Left renal pelvis (tissue), 4 donors: ENCODE data around the gene GPX3. TPM values are rescaled to one million over a fixed set of nuclear protein-coding genes. Genes with fewer than 3 reads are reported as not detected.

Source experiments
- DNase-seq, 4 donors: peaks; one replicate each; pipeline ENCODE4 v3.0.0-alpha.2; 2013; ENCODE audit warnings: low read depth in 4 of 4, low spot score in 3 of 4
- polyA plus RNA-seq, 4 donors: library from polyadenylated mRNA; unstranded; fragments of 120-200 nt; gene quantifications; one replicate each; pipeline ENCODE4 v1.2.1, GENCODE V29; 2013; ENCODE audit not compliant: insufficient read length in 4 of 4

GPX3 gene
- polyA plus RNA-seq, 4 donors = 34.7 to 1,370 (median 954) TPM

DNA sequence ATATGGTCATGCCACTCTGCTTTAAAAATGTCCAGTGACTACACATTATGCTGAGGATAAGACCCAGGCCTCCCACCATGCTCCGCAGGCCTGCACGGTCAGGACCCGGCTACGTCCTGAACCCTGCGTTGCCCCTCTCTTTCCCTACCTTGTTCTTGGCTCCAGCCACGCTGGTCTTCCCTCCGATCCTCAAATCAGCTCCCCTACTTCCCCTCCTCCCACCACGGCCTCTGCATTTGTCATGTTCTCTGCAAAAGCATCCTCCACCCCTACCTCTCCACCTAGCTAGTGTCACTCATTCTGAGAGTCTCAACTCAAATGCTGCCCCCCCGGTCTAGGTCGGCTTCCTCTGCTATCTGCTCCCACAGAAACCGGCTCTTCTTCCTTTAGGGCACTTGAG is 11.2 kb downstream of the GPX3 start:
- DNase-seq = no peak

DNA sequence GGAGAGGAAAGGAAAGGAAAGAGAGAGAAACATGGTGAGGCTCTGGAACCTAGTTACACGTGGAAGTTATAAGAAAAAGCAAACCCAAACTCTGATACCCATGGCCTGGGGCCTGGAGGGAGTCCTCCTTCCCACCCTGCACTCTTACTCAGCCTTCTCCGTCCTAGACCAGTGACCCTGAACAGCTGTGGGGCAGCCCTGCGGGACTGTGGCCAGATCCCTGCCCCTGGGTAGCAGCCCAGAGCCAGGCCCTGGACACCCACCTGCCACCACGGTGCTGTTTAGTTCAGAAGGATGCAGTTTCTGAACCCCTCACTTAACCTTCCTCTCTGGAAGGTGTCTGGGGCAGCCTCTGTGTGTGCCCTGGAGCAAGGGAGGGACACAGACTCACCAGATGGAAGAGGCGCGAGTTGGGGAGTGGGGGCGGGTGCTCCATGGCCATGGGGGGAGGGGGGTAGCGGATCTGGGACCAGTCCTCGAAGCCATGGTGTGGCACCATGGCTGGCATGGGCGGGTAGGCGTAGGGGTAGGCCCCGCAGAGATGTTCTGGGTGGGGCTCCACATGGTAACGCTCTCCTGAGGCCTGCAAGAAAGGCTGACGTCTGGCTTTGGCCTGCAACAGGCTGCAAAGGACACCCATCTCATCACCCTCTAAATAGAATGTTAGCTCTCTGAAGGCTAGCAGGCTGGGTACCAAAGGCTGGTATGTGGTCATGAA is 13.0 kb downstream of the GPX3 start:
- DNase-seq = no peak

DNA sequence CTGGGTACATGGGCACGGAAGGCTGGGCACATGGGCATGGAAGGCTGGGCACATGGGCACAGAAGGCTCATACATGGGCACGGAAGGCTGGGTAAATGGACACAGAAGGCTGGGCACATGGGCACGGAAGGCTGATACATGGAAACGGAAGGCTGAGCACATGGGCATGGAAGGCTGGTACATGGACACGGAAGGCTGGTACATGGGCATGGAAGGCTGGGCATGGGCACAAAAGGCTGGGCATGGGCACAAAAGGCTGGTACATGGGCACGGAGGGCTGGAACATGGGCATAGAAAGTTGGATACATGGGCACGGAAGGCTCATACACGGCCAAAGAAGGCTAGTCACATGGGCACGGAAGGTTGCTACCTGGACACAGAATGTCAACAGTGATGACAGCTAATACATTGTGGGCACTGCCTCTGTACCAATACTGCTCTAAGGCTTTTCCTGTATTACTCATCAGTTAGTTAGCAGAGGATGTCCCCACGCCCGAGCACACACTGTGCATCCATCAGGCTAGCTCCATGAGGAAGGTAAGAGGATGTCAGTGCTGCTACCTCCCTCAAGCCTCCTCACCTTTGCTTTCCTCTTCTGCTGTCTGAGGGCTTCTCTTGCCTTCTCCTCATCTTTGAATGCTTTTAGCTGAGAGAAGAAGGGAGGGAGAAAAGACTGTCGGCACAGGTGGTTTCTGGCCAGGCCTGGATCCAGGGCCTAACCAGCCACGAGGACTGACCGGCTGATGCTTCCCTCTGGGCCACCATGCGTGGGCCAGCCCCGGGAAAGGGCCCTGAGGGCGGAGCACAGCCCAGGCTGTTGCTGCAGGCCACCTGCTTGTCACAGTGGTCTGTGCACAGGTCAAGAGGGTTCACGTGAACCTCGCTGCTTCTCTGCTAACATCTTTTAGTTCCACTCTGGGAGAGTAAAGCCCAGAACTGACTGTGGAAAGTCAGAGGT is 14.3 kb downstream of the GPX3 start:
- DNase-seq = no peak

DNA sequence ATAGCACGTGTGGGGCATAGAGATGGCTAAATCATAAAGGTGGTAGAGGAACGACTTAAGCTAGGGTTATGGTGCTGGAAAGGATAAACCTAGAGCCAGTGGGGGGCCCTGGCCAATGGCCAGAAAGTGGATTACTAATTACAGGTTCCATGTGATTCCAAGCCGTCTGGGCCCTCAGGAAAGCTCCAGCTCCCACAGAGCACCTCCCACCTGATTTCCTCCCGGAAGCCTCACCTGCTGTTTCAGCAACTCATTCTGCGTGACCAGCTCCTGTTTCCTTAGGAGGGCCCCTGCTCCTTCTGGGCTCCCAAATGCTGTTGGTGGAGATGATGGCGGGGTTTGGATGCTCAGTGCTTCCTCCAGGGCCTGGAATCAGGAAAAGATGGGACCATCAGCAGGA is 16.2 kb downstream of the GPX3 start:
- DNase-seq = no peak

DNA sequence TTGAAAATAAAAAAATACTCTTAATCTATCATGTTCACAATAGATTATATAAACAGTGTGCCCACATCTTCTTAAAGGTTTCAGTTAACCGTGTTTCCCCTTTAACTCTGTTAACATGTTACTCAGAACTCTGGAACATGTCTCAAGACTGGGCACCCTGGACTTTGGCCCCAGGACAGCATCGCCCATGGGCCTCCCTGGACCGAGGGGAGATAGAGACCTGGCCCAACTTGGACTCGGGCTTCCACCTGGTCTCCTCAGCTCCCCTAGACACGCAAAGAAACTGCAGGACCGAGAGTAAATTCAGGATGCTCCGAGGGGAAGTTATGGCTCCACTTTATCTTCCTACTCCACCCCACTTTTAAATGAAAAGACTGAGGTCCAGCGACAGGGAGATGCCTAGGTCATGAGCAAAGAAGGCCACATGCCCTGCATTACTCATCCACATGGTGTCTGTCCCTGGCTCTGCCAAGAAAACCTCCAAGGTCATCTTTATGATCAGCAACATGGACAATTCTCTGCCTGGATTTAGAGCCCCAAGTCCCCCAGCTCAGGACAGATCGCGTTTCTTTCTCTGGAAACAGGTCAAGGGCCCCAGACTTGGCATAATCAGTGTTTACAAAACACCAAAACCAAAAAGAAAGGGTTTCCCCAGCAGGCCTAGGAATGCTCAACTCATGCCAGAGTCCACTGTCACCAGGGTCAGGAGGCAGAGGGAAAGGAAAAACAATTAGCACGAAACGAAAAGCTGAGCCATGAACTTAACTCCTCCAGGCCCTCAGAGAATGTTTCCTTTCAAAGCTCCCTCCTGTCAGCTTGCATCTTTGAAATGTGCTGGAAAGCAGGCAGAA is 17.4 kb downstream of the GPX3 start:
- DNase-seq = no peak

DNA sequence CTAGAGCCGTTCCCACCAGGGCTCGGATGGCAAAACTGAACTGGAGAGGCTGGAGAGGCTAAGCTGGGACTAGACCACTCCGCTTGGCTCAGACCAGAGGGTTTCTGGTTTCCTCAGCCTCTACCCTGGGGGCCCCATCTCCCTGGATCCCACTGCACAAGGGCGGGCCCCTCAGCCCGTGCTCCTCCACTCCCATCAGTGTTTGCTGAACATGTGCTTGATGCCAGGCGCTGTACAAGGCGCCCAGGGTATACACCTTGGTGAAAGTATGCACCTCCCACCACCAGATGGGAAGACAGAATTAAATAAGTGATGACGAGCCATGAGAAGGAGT is 18.0 kb downstream of the GPX3 start:
- DNase-seq = no peak

DNA sequence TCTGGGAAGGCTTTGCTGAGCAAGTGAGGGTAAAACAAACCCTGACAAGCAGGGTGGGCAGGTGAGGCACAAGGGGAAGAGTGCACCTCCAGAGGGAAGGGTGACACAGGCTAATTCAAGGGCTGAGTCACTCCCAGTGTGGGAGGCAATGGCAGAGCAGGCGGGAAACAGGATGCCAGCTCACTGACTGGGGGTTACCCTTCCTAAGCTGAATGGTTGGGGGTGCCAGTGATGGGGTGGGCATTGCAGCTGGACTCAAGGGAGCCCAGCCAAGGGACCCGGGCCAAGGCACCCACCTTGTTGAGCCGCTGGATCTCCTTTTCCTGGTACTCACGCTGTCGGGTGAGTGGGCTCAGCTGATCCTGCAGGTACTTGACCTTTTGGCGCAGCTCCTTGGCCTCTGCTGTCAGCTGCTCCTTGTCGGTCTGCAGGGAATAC is 18.4 kb downstream of the GPX3 start:
- DNase-seq = no peak

DNA sequence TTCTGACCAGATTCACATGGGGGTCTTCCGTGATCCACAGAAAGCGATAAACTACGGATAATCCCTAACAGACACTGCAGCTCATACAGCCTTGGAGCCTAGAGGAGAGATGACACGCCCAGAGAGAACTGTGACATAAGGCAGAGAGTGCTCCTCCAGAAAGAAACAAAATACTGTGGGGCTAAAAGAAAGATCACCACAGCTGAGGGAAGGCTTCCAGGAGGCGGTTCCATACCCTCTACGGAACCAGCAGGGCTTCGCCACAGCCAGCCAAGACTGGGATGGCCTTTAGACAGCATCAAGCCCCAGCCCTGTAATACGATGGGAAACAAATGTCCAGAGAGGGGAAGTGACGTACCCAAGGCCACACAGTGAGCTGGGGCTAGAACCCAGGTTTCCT is 19.3 kb downstream of the GPX3 start:
- no peak for DNase-seq

DNA sequence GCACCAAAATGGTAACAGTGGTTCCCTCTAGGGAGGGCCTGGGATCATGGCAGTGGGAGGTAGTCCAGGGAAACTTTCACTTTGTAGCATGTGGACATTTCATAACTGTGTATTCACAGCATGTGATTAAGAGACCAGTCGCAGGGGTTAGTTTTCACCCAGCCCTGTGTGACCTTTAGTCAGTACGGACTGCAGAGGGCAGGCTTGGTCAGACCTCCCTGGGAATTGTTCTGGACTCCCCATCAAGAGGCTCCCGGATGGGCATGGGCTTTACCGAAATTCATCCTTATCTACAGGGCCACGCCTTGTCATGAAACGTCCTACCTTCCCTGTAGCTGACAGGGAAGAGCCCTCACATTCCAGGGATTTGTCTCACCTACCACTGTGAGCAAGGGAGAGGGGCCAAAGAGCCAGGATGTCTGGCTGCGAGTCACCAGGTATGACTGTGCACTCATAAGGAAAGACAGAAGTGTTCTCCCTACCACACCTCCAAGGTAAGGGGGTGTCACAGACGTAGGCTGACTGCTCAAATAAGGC is 19.9 kb downstream of the GPX3 start:
- DNase-seq = no peak

DNA sequence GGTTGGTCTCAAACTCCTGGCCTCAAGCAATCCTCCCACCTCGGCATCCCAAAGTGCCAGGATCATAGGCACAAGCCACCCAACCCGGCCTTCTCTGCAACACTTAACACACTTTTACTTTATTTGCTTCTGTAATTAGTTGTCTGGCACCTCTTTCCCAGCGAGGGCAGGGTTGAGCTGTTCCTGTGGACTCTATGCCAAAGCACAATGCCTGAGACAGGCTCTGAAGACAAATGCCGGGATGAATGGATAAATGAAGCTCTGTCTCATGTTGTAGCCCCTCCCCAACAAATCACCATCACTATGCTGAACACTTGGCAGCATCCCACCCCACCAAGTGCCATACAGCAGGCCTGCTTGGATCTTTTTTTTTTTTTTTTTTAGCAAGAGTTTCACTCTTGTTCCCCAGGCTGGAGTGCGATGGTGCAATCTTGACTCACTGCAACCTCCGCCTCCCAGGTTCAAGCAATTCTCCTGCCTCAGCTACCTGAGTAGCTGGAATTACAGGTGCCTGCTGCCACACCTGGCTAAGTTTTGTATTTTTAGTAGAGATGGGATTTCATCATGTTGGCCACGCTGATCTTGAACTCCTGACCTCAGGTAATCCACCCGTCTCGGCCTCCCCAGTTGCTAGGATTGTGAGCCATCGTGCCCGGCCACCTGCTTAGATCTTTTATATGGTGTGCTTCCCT is 21.3 kb downstream of the GPX3 start:
- DNase-seq = no peak

DNA sequence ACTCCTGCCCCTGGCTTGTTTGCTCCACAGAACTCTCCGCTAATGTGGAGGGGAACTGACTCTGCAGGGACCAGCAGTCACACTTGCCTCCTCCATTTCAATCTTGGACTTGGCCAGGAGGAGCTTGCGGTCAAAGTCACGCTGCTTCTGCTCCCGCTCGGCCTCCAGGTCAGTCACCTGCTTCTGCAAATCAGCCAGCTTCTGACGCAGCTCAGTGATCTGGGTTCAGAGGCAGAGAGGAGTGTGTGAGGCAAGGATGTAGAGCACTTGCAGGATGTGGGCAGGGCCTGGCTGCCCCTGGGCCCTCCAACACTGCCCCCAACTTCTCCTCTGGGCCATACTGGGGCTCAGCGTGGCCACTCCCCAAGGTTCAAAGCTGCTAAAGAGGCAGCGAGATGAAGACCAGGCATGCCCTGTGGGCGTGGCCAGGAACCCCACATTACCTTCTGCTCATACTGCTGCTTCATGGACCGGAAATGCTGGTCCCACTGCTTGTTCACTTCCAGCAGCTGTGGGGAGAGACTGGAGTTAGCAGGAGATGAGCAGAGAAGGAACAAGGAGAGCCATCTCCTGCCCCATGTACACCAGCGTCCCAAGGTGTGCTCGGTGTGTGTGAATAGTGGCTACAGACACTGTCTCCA is 22.2 kb downstream of the GPX3 start:
- no peak for DNase-seq

DNA sequence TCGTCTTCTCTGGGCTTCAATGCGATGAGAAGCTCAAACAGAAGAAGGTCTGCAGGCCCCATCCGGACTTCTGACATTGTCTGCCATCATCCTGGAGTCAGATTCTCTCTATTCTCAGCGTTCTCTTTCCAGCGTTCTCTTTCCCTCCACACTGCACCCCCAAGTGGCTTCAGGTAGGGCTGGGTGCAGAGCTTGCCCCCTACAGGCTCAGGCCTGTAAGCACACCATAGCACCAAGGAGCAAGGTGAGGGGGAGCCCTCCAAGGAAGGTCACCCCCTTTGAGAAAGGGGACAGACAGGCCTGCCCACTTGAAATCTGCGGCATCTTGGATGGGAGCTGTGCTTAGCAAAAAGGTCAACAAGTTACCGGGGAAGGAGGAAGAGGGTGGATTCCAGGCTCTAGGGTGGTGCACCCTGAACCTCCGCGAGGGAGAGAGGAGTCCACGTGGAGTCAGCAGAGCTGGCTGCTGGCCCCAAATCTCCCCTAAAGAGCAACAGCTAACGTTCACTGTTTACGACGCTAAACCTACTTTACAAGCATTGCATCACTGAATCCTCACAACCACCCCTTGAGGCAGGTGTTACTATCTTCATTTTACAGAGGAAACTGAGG is 27.5 kb downstream of the GPX3 start:
- DNase-seq = no peak

DNA sequence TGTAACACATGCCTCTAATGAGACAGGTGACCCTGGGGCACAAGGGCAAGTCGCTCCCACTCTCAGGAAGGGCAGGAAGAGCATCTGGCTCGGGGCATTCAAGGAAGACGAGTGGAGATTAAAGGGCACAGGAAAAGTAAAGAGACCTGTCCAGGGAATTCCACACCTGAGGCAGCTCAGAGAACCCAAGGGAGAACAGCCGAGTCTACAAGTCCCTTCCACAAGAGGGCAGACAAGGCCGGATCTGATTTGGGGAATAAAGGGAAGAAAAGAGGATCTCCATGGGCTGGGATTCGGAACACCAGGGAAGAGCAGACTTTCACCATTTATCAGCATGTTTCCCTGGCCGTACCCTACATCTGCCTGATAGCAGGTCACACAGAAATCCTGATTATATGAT is 28.1 kb downstream of the GPX3 start:
- no peak for DNase-seq

DNA sequence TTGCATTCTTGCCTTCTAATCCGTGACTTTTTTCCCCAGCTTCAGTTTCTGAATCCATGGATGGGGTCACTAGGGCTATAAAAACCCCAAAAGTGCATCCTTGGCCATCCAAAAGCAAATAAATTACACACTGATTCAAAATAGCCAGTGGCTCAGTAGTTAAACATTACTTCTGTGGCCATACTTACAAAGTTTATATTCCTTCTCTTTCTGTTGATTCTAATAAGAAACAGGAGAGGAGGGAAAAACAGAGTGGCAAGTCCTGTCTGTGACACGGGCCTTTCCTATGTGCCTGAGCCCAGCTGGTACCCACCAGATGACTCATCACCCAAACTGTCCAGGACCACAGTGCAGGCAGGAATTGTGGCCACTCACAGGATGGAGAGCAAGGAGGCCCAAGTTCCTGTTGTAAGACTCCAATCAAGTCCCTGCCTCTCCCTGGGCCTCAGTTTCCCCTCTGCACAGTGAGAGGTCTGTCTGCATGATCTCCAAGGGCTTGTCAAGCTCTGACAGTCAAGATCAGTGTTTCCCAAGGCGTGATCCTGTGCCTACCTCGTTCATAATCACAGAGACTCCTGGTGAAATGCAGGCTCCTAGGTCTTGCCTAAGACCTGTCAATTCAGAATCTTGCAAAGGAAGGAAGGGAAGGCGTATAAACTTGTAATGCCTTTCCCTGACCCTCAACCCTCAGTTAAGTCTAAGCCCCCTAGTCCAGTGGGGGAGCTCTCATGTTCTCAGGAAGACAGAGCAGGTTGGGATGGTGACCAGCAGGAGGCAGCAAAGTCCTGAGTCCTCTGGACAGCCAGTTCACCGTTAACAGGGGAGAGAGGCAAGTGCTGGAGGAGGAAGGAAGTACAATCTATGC is 30.9 kb downstream of the GPX3 start:
- peak in 3 of 4 donors; percentile 31 to 47 (median 44) for DNase-seq

DNA sequence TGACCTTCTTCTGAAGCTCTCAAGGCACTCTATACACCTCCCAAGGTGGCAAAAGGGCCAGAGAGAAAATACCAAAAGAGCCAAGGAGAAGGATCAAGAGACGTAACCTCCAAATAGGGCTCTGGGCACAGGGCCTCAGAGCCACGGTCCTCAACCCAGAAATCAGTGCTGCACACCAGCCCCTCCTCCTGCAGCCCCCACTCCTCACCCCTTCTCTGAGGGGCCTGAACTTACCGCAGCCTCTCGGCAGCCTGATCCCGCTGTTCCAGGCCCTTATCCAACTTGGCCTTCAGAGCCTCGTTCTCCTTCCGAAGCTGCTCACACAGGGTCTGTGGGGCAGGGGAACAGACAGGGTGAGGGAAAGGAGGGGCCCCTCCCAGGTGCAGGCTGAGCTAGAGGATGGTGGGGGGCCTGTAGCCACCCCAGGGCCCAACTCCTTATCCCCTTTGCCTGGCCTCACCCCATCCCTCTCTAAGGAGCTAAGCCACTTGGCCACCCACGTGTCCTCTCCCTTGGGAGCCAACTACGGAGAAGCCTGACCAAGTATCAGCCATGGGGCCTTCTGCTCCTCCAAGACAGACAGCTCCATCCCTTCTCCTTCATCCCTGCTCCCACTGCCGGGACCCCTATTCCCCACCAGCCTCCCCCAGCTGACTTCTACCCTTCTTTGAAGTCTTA is 31.7 kb downstream of the GPX3 start:
- DNase-seq = no peak

DNA sequence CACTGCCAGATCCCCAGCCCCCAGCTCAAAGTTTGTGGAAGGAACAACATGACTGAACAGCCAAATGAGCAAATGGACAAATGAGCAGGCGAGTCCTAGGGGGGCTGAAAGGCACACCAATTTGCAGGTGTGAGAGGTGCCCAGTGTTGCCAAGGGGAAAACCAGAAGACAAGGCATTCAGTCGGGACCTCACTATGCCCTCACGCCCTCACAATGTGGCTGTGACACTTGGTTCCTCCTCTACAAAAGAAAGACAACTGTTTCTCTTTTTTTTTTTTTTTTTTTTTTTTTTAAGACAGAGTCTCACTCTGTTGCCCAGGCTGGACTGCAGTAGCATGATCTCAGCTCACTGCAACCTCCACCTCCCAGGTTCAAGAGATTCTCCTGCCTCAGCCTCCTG is 32.4 kb downstream of the GPX3 start:
- DNase-seq = no peak

DNA sequence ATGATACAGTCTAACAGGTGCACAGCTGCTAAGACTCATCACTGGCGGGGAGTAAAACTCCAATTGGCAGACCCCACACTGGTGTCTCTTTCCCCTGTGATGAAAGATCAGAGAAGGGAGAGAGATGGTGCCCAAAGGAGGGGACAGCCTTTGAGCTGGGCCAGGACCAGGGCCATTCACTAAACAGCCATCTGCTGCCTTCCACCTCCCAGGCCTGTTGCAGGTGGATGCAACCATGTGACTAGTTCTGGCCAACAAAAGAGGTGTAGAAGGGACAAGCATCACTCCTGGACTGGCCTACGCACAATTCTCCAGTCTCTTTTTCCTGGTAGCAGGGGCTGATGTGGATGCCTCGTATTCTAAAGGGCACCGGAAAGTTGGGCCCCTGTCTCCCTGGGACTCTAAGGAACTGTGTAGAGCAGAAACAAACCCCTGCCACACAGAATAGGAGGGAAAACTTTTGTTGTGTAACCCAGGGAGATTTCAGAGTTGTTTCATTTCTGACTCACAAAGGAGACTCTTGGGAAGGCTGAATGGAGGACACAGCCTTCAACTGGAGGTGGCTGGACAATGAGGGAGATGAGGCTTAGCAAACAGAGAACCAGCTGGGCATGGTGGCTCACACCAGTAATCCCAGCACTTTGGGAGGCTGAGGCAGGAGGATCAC is 33.5 kb downstream of the GPX3 start:
- DNase-seq = no peak
